Large intestine (tissue), 3 donors: Measurements from ENCODE around the gene NANOS2. TPM values are rescaled to one million over a fixed set of nuclear protein-coding genes. Genes with fewer than 3 reads are reported as not detected.
A peak's percentile ranks its signal among the peaks of the same experiment; 100 is the strongest.

Experiments
- DNase-seq, 2 donors: peaks; one replicate each; pipeline versions ENCODE4 v3.0.0 to v3.0.0-alpha.2; 2013
- H3K27ac ChIP-seq: one replicate; pipeline ENCODE4 v1.5.1; 2013; ENCODE audit warnings: low read length
- H3K27me3 ChIP-seq: 2 replicates; pipeline ENCODE4 v1.6.1; 2013; ENCODE audit warnings: low read length; ENCODE audit not compliant: control insufficient read depth, insufficient read depth
- H3K36me3 ChIP-seq: 2 replicates; pipeline ENCODE4 v1.6.1; 2013; ENCODE audit warnings: low read length; ENCODE audit not compliant: control insufficient read depth, insufficient read depth
- H3K4me1 ChIP-seq: one replicate; pipeline ENCODE4 v1.6.1; 2013; ENCODE audit warnings: low read length; ENCODE audit not compliant: control insufficient read depth, insufficient read depth
- H3K4me3 ChIP-seq: one replicate; pipeline ENCODE4 v1.5.1; 2013; ENCODE audit warnings: low read length
- H3K9me3 ChIP-seq: one replicate; pipeline ENCODE4 v1.6.1; 2013; ENCODE audit warnings: mild to moderate bottlenecking, low read depth, low read length, moderate library complexity; ENCODE audit not compliant: control insufficient read depth
- WGBS: methylation state at CpG from one replicate; pipeline ENCODE4 v1.1.5; 2013; ENCODE audit warnings: low lambda C conversion rate; ENCODE audit not compliant: insufficient coverage; 5-methylcytosine and 5-hydroxymethylcytosine counted together
- polyA plus RNA-seq: library from polyadenylated mRNA; unstranded; fragments of 120-200 nt; gene quantifications from one replicate; pipeline ENCODE4 v1.2.1, GENCODE V29; 2013

Gene NANOS2
- polyA plus RNA-seq, 1 donor: not detected

- no peak for DNase-seq
- H3K27me3 ChIP-seq: no peaks in the 10 kb centered on the region
- H3K4me1 ChIP-seq: peaks cover 48% of the 10 kb centered on the region
- H3K9me3 ChIP-seq: peaks cover 11% of the 10 kb centered on the region
- H3K4me3 ChIP-seq: peak overlapping the region; percentile 32
- H3K36me3 ChIP-seq: peaks cover 11% of the 10 kb centered on the region
- no peak overlapping the region for H3K27ac ChIP-seq
- WGBS: no CpG with 5 or more reads among the region's 57 CpGs
Measured at GRCh38 chr19:45883881-45884681, 30.5 kb downstream of the NANOS2 start.

GRCh38 chr19:45883586-45883880 lies 31.0 kb downstream of the NANOS2 start:
- Histone ChIP-seq H3K27me3 (no peaks in the 10 kb centered on the region), H3K36me3 (peaks cover 11% of the 10 kb centered on the region), H3K4me3 (peak overlapping the region; percentile 32), H3K9me3 (peaks cover 11% of the 10 kb centered on the region), H3K27ac (no peak overlapping the region), H3K4me1 (peaks cover 51% of the 10 kb centered on the region)
- no peak for DNase-seq
- WGBS: no CpG with 5 or more reads among the region's 5 CpGs

GRCh38 chr19:45882652-45883585 lies 31.7 kb downstream of the NANOS2 start:
- DNase-seq: peak; percentile 93 to 97
- Histone ChIP-seq H3K27ac (peak overlapping the region; percentile 84), H3K27me3 (no peaks in the 10 kb centered on the region), H3K36me3 (peaks cover 11% of the 10 kb centered on the region), H3K4me1 (peaks cover 58% of the 10 kb centered on the region), H3K9me3 (peaks cover 11% of the 10 kb centered on the region), H3K4me3 (peak overlapping the region; percentile 39)
- 20% methylated on average over 1 of the region's 47 CpGs for WGBS

DNA sequence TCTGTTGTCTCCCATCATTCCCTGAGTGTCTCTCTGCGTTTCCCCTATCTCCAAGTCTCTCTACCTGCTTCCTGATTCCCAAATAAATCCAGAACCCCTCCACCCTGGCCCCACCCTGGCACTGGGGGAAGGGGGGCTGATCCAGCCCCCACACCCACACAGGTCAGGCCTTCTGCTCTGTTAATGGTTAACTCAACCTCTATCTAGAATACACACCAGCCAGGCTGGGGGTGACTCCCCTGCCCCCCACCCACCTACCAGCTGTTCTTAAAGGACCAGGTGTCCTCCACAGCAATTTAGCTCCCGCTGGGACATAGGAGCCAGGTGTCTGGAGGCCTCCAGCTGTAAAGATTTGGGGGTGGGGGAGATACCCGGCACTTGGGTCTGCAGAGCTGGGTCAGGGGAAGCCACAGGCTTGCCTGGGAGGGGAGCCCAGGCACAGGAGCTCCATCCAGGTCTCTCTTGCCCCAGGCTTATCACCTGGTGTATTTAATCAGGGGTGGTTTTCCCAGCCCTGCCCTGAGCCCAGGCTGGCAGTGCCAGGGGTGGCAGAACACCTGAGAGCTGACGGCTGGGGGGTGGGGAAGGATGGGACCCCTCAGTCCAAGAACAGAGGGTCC lies 32.6 kb downstream of the NANOS2 start:
- no CpG with 5 or more reads among the region's 4 CpGs for WGBS
- peak; percentile 82 to 96 for DNase-seq
- peaks cover 11% of the 10 kb centered on the region for H3K36me3 ChIP-seq
- H3K4me3 ChIP-seq: peak overlapping the region; percentile 39
- no peaks in the 10 kb centered on the region for H3K27me3 ChIP-seq
- H3K9me3 ChIP-seq: peaks cover 11% of the 10 kb centered on the region
- peak overlapping the region; percentile 84 for H3K27ac ChIP-seq
- H3K4me1 ChIP-seq: peaks cover 62% of the 10 kb centered on the region

- peak overlapping the region; percentile 39 for H3K4me3 ChIP-seq
- peak overlapping the region; percentile 84 for H3K27ac ChIP-seq
- peaks cover 69% of the 10 kb centered on the region for H3K4me1 ChIP-seq
Measured at GRCh38 chr19:45881082-45881908, 33.3 kb downstream of the NANOS2 start.

GRCh38 chr19:45879971-45880370 lies 34.6 kb downstream of the NANOS2 start:
- peaks cover 10% of the 10 kb centered on the region for H3K36me3 ChIP-seq
- H3K27ac ChIP-seq: no peak overlapping the region
- H3K27me3 ChIP-seq: no peaks in the 10 kb centered on the region
- 100% methylated on average over 1 of the region's 2 CpGs for WGBS
- peaks cover 76% of the 10 kb centered on the region for H3K4me1 ChIP-seq
- DNase-seq: no peak
- peaks cover 11% of the 10 kb centered on the region for H3K9me3 ChIP-seq
- no peak overlapping the region for H3K4me3 ChIP-seq

More at GRCh38 chr19:45881082-45881908, 33.3 kb downstream of the NANOS2 start:
- no peaks in the 10 kb centered on the region for H3K27me3 ChIP-seq
- H3K36me3 ChIP-seq: peaks cover 11% of the 10 kb centered on the region
- 17% methylated on average over 2 of the region's 10 CpGs for WGBS
- peak in 1 of 2 donors; percentile 79 for DNase-seq
- H3K9me3 ChIP-seq: peaks cover 11% of the 10 kb centered on the region

DNA sequence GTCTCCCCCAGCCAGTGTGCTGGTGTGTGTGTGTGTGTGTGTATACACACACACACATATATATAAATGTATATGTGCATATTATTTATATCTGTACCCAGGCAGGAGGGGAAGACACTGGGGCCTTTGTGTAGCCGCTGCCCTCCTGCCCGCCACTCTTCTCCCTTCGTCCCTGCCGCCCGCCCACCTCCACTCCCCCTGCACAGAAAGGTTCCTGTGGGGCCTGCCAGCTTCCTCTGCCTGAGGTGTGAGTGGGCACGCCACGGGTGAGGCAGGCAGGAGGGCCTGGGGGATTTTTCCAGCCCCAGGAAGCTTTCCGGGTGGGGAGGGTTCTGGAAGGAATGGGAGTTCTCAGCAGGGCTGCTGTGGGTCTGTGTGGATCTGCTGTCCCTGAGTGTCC lies 35.5 kb downstream of the NANOS2 start:
- H3K9me3 ChIP-seq: peaks cover 3% of the 10 kb centered on the region
- WGBS: no CpG with 5 or more reads among the region's 8 CpGs
- no peak for DNase-seq
- H3K36me3 ChIP-seq: peaks cover 5% of the 10 kb centered on the region
- H3K4me3 ChIP-seq: no peak overlapping the region
- H3K27ac ChIP-seq: peak overlapping the region; percentile 51
- H3K27me3 ChIP-seq: no peaks in the 10 kb centered on the region
- H3K4me1 ChIP-seq: peaks cover 70% of the 10 kb centered on the region

- H3K27ac ChIP-seq: peak overlapping the region; percentile 56
- no peaks in the 10 kb centered on the region for H3K9me3 ChIP-seq
- no peaks in the 10 kb centered on the region for H3K27me3 ChIP-seq
- 0% methylated on average over 1 of the region's 11 CpGs for WGBS
- DNase-seq: peak in 1 of 2 donors; percentile 53
- H3K36me3 ChIP-seq: peaks cover 2% of the 10 kb centered on the region
- no peak overlapping the region for H3K4me3 ChIP-seq
- H3K4me1 ChIP-seq: peaks cover 73% of the 10 kb centered on the region
Measured at GRCh38 chr19:45878043-45878794, 36.4 kb downstream of the NANOS2 start.

DNA sequence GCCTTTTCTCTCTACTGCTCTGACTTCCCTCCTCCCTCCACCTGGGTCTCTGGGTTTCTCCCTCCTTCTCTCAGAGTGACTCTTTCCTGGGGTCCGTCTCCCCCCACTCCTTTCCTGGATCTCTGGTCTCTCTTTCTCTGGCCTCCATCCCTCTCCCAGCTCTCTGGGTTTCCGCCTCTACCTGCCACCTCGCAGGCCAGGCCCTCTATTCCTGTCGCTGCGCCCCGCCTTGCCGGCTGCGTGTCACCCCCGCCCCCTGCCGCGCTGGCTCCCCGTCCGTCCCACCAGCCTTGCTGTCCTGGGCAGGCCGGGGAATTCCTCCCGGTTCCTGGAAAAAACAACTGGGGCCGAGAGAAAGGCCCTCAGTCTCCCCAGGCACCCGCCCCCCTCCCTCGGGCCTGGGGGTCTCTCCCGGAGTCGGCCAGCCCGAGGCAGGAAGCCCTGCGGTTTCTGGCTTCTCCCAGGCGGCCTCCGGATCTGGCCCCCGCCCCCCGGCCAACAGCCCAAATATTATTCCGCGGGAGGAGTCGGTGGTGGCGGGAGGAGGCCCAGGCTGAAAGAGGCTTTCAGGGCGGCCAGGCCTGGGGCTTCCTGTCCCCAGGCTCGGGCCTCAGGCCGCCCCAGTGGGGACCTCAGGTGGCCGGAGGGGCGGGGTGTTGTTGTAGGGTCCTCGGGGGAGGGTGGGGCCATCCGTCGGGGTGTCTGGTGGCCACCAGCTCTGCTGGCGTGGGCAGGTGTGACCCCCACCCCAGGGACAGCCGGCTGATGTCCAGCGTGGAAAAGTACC lies 38.0 kb downstream of the NANOS2 start:
- peak in 1 of 2 donors; percentile 74 for DNase-seq
- H3K4me3 ChIP-seq: peak overlapping the region; percentile 47
- no peaks in the 10 kb centered on the region for H3K27me3 ChIP-seq
- peak overlapping the region; percentile 76 for H3K27ac ChIP-seq
- peaks cover 14% of the 10 kb centered on the region for H3K36me3 ChIP-seq
- 6% methylated on average over 2 of the region's 41 CpGs for WGBS
- H3K4me1 ChIP-seq: peaks cover 65% of the 10 kb centered on the region
- no peaks in the 10 kb centered on the region for H3K9me3 ChIP-seq
